Esophagus squamous epithelium (tissue), 4 donors: Measurements from ENCODE around the gene KNDC1.

Experiments
- POLR2A ChIP-seq, 4 donors: fragments of 450-650 bp; IDR thresholded peaks; one replicate each; pipeline ENCODE4 v1.6.1; 2017; ENCODE audit warnings: antibody characterized with exemption in 4 of 4, mild to moderate bottlenecking in 4 of 4, moderate library complexity in 3 of 4
- TF ChIP-seq, protein P1 (sequence below), 6 experiments: fragments of 450-650 bp in 4 of 6; fragments of 200-600 bp in 2 of 6; sonication (generic) in 2 of 6; IDR thresholded peaks; one replicate each; pipeline ENCODE4 v1.5.1; 2016 to 2019; ENCODE audit warnings: antibody characterized with exemption in 6 of 6, mild to moderate bottlenecking in 4 of 6, moderate library complexity in 4 of 6

DNA sequence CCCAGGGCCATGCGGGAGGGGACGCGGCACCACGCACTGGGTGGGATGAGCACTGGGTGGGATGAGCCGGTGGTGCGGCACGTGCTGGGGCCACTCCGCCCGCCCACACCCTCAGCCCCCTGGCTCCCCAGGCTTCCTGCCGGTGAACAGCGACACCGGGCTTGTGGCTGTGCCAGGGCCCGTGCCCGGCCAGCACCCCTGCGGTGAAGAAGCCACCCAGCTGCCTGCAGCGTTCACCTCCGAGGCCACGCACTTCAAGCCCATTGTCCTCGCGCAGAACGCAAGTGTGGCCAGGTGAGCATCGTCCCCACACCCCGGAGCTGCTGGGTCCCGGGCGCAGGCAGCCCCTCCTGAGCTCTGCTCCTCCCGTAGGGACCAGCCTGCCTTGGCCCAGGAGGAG, 38.2 kb downstream of the KNDC1 start:
- TF ChIP-seq, protein P1, sequence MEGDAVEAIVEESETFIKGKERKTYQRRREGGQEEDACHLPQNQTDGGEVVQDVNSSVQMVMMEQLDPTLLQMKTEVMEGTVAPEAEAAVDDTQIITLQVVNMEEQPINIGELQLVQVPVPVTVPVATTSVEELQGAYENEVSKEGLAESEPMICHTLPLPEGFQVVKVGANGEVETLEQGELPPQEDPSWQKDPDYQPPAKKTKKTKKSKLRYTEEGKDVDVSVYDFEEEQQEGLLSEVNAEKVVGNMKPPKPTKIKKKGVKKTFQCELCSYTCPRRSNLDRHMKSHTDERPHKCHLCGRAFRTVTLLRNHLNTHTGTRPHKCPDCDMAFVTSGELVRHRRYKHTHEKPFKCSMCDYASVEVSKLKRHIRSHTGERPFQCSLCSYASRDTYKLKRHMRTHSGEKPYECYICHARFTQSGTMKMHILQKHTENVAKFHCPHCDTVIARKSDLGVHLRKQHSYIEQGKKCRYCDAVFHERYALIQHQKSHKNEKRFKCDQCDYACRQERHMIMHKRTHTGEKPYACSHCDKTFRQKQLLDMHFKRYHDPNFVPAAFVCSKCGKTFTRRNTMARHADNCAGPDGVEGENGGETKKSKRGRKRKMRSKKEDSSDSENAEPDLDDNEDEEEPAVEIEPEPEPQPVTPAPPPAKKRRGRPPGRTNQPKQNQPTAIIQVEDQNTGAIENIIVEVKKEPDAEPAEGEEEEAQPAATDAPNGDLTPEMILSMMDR (IDR thresholded peaks at IDR 0.05) = no peak
- no peak for TF ChIP-seq POLR2A (IDR thresholded peaks at IDR 0.05)
